GM19467 (cell line): ENCODE measurements around the gene PIP5K1B.
"Not testable (repeated sequence)": the region's sequence is repeated elsewhere in the genome, so short reads cannot be mapped to it uniquely, and the experiment has no call there.

ENCODE experiments used
- ATAC-seq: cut with Tn5 transposase; IDR thresholded peaks from one replicate; pipeline ENCODE4 v1.9.1; 2021; ENCODE audit warnings: mild to moderate bottlenecking, moderate library complexity; ENCODE audit not compliant: unreplicated experiment

The PIP5K1B gene

DNA sequence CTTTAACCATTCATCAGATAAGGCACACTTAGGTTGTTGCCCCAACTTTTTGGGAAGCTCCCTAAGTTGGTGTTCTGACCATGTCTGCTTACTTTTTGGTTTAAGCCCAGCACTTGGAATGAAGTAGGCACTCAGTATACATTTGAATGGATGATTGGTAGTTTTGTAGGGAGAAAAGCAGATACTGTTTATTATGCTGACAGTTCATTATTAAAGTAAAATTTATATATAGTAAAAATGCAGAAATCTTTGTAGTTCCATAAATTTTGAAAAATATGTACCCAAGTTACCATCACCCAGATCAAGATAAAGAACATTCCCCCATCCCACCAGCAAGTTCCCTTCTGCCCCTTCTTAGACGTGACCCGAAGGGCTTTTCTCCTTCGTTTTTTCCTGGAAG is 273.5 kb downstream of the PIP5K1B start:
- no peak for ATAC-seq

- ATAC-seq, result no peak
Observed at GRCh38 chr9:68979538-68980314, 274.7 kb downstream of the PIP5K1B start.

DNA sequence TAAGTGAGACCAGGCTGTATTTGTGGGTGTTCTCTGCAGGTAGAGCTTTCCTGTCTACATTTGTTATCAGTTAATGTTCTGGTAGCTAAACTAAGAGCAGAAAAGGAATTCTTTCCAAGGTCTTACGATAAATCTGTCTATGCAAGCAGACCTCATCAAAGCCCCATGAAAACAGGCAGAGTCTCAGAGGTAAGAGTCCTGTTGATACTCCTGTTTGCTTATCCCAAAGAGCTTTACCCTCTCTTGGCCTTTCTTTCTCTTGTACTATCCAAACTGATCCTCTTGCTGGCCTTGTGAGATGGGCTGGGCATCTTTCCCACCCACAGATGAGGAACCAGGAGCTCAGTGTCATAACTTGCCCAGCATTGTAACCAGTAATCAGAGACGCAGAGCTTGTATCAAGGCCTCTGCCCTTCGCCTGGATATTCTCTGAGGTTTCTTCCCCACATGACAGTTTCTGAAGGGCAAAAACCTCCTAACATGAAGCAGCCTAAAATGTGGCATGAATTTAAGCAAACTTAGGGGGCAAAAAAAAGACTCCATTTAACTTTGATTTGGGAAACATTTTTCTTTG is 275.4 kb downstream of the PIP5K1B start:
- no peak for ATAC-seq

GRCh38 chr9:68981789-68982188 is 276.7 kb downstream of the PIP5K1B start:
- peak; percentile 40 for ATAC-seq

DNA sequence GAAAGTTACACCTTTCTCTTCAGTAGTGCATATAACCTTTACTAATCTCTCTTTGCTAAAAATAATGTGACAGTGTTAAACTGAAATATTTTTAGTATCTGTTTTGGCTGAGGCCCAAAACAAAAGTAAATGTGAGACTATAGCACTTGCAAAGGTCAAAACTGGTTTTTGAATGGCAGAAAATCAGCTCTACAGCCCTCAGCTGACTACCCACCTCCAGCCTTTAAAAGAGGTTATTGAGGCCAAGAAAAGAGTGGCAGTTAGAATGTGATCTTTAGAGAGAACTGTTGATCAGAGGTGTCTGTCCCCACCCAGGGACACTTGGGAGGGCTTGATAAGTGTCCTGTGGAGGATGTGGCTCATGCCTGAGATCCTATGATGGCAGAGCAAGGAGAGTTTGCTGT is 278.0 kb downstream of the PIP5K1B start:
- ATAC-seq, result no peak

DNA sequence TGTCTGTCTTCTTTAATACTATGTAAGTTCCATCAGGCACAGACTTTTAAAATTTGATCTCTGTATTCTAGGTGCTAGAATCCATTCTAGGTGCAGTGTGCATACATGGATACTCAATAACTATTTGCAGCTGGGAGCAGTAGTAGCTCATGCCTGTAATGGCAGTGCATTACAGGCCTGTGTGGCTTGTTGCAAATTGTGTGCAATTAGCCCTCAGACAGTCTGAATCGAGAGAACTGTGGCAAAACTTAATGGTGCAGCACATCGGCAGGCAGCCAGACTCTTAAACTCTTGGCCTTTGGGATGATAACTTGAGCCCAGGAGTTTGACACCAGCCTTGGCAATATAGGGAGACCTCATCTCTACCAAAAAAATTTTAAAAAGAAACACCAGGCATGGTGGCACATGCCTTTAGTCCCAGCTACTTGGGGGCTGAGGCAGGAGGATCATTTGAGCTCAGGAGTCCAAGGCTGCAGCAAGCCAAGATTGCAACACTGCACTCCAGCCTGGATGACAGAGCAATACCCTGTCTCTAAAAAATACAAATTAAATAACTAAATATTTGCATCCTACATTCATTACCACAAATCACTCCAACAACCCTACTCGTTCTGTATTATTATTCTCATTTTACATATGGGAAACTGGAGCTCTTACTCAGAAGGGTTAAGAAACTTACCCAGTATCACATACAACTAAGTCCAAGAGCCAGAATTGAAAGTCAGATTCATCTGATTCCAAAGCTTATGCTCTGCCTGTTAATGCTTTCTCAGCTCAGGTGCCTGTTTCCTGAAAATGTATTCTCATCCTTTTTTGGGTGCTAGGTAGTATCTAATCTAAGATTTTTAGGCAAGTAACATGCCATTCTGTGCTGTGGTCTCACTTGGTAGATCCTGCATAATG is 278.7 kb downstream of the PIP5K1B start:
- ATAC-seq, result no peak

DNA sequence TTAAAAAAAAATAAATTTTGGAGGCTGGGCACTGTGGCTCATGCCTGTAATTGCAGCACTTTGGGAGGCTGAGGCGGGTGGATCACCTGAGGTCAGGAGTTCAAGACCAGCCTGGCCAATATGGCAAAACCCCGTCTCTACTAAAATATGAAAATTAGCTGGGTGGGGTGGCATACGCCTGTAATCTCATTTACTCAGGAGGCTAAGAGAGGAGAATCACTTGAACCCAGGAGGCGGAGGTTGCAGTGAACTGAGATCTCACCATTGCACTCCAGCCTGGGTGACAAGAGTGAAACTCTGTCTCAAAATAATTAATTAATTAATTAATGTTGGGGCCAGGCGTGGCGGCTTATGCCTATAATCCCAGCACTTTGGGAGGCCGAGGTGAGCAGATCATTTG is 281.9 kb downstream of the PIP5K1B start:
- not testable (repeated sequence) for ATAC-seq

DNA sequence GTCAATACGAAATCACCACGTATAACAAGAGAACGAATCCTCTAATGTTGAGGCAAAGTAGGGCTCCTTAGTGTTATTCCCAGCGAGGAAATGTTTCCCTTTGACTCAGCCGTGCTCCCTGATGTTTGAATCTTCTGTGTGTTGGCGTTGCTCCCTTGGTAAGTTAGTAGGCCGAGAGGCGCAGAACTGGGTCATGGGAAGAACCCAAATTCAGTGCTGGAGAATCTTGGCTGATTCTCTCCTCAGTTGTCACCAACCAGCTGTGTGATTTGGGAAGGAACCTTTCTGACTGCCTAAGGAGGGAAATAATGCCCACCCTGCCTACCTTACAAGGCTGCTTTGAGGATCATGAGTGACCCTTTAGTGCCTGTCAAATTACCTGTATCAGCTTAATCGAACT is 286.4 kb downstream of the PIP5K1B start:
- ATAC-seq, result no peak

GRCh38 chr9:68995776-68996175 is 290.7 kb downstream of the PIP5K1B start:
- ATAC-seq, result no peak

DNA sequence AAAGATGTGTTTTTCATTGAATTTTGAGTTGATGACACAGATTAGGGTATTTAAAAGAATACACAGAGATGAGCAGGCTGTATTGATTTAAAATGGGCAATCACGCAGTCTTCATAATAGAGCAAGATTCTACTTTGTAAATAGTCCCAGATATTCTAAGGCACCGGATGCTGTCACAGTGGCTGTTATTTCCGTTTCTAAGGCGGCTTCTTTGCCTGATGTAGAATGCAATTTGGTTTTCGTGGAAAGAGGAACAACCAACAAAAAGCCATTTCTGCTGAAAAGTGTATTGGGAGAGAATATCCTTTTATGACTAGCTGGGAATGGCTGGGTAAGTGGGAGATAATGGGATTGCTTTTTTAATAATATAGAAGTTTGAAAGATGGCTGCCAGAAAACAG is 291.4 kb downstream of the PIP5K1B start:
- no peak for ATAC-seq

DNA sequence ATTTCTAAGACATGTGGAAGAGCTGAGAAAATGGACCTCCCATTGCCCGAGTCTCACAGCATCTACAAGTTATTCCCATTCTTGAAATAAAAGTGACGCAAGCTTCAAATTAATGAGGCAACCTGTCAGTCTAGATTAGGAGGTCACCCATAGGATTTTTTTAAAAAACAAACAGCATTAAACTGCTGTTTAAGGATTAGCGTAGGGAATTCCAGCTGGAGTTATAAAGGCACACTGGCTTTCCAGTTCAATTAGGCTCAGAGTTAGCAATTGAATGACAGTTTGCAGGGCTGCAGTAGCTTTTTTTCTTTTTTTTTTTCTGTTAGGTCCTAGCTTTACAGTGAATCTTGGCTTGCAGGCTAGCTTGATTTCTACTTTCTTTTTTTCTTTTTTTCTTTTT is 292.6 kb downstream of the PIP5K1B start:
- no peak for ATAC-seq

DNA sequence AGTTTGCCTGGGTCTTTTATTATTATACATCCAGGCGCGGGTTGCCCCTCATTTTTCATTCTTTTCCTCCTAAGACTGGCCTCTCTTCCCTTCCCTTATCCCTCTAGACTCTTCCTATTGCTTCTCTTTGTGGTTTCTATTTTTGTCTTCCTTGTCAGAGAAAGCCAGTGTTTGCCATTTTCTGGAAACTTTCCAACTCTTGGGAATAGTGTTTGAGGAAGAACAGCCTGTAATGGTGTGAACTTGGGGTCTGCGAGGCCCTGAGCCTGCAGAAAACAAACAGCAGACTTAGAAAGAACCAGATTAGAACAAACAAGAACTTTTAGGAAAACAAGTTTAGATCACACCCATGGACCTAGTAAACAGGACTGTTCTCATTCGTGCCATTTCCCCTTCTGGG is 293.3 kb downstream of the PIP5K1B start:
- no peak for ATAC-seq

DNA sequence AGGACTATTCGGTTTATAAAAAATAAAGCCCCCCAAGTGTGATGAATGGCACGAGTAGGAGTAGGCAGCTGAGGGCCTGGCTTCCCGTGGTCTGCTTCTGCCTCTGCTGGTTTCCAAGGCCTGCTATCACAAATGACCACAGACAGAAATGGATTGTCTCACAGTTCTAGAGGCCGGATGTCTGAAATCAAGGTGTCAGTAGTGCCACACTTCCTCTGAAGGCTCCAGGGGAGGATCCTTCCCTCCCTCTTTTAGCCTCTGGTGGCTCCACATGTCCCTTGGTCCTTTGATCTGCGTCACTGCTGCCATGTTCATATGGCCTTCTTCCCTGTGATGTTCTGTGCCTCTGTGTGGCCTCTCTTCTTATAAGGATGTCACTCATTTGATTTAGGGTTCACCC is 293.8 kb downstream of the PIP5K1B start:
- no peak for ATAC-seq

DNA sequence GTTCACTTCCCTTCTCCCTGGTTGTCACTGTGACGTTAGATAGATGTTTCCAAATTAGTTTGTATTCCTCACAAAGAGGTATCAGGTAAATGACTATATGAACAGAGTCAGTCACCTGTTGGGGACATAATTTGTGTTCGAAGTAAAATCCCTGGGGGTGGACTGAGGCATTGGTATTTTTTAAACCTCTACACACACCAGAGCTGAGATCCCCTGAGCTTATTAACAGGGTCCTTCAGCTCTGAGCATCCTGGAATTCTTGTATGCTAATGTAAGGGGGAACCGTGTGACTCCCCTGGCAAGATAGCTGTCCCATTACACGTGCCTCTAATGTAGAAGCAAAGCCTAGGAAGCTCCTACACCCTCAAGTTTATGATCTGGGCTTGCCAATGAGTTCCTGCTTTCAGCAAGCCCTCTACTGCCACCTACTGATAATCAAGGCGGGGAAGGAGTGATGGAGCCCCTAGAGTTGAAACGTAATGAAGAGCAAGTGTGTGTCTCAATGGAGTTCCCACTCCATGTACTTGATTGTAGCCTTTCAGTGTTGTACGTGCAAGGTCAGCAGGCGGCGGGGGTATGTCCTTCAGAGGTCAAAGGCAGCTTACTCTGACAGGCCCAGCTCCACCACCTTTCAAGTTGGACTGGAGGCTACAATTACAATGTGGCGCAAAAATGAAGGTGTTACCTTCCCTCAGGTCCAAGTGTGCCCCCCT is 294.5 kb downstream of the PIP5K1B start:
- ATAC-seq, result peak; percentile 70

DNA sequence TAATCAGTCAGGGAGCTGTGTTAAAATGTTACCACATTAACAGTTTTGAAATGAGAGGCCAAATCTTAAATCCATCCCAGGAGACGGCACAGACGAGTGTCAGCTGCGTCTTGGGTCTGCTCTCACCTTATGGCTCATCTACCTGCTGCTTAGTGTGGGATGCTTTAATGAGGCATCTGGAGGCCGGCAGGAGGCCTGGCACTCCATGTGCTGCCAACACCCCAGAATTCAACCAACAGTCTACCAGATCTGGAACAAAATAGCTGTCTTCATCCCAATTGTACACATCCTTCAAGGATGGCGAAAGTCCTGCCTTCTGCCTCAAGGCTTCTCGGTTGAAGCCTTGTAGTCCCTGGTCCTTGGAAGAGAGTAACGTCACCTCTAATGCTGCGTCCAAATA is 296.9 kb downstream of the PIP5K1B start:
- ATAC-seq, result no peak

DNA sequence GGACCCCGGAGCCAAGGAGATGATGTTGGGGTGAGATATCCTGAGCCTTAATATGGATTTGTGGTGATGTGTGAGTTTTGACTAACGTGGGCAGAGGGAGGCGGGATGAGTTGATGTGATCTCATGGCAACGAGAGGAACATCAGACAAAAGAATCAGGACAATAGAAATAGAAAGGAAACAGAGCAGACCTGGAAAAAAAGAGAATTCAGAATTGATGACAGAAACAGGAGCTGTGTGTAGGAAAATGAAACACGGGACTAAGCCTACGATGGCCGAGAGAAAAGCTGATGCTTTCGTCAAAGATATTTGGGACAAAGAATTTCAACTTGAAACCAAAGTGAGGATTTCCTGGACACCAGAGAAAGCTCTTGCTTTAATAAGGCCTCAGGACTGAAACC is 298.0 kb downstream of the PIP5K1B start:
- no peak for ATAC-seq

- ATAC-seq, result no peak
Observed at GRCh38 chr9:69004836-69005235, 299.8 kb downstream of the PIP5K1B start.

GRCh38 chr9:69009708-69010107 is 304.7 kb downstream of the PIP5K1B start:
- no peak for ATAC-seq

- no peak for ATAC-seq
Observed at GRCh38 chr9:69012696-69013381, 307.8 kb downstream of the PIP5K1B start.

DNA sequence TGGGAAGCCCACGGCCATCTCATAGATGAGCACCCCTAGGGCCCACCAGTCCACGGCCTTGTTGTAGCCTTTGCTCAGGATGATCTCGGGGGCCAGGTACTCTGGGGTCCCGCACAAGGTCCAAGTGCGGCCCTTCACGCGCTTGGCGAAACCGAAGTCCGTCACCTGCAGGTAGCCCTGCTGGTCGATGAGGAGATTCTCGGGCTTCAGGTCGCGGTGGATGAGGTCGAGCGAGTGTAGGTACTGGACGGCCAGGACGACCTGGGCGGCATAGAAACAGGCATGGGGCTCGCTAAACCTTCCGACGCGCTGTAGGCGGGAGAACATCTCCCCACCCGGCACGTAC is 308.3 kb downstream of the PIP5K1B start:
- ATAC-seq, result no peak

DNA sequence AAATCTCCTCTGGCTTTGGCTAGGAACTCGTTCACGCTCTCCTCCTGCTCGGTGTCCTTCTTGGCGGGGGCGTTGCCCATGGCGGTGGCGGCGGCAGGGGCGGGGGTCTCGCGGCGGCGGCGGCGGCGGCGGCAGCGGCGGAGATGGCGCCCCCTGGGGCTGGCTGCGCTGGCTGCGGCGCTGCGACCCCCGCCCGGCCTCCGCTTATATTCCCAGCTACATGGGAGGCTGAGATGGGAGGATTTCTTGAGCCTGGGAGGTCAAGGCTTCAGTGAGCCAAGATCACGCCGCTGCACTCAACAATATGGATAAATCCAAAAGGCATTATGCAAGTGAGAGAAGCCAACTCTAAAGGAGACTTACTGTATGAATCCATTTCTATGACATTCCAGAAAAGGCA is 309.0 kb downstream of the PIP5K1B start, which contains the start of gene PRKACG:
Gene PRKACG (minus strand): TSS at position 101 of the 400 bp plus-strand sequence. CDS start 21 bp downstream, at position 80.
- no peak for ATAC-seq
